ENCODE data around the gene TMEM163.
"Not testable (repeated sequence)": the region's sequence is repeated elsewhere in the genome, so short reads cannot be mapped to it uniquely, and the experiment has no call there.

TMEM163 gene

DNA sequence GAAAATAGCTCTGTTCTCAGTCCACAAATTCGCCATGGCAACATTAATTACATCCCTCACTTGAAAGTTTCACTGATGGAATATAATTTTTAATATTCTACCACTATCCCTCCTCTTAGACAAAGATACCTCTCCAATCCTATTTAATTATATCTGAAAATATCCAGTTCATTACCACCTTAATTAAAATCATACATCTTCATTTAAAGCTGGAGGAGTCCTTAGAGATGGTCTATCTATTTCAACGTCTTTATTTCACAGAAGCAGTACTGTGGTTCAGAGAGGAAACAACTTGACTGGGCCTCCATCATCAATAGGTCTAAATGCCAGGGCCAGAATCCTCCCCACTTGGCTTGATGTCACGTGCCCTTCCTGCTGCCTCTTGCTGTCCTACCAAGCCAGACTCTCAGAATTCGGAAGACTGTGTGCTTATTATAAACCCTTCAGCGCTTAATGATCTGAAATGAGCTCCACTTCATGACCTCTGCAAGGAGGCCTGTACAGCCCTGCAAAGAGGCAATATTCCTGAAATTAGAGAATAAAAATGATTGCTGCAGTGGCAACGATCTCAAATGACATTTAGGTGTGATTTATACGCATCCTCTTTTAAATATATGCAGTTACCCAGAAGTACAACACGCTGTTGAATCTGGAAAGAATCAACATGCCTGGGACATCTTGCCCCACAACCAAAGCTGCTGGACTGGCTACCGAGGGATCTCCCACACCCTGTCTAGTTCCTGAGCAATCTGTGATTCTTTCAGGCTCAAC is 146.3 kb downstream of the TMEM163 start:
- no peak overlapping the region for H3K4me3 ChIP-seq (replicated peaks; ENCODE audit: low read depth, low read length)
- DNase-seq (ENCODE audit: low read depth) = no peak
- TF ChIP-seq, protein P1, sequence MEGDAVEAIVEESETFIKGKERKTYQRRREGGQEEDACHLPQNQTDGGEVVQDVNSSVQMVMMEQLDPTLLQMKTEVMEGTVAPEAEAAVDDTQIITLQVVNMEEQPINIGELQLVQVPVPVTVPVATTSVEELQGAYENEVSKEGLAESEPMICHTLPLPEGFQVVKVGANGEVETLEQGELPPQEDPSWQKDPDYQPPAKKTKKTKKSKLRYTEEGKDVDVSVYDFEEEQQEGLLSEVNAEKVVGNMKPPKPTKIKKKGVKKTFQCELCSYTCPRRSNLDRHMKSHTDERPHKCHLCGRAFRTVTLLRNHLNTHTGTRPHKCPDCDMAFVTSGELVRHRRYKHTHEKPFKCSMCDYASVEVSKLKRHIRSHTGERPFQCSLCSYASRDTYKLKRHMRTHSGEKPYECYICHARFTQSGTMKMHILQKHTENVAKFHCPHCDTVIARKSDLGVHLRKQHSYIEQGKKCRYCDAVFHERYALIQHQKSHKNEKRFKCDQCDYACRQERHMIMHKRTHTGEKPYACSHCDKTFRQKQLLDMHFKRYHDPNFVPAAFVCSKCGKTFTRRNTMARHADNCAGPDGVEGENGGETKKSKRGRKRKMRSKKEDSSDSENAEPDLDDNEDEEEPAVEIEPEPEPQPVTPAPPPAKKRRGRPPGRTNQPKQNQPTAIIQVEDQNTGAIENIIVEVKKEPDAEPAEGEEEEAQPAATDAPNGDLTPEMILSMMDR (IDR thresholded peaks at IDR 0.05; ENCODE audit: low read length, missing control alignments) = no peak

DNA sequence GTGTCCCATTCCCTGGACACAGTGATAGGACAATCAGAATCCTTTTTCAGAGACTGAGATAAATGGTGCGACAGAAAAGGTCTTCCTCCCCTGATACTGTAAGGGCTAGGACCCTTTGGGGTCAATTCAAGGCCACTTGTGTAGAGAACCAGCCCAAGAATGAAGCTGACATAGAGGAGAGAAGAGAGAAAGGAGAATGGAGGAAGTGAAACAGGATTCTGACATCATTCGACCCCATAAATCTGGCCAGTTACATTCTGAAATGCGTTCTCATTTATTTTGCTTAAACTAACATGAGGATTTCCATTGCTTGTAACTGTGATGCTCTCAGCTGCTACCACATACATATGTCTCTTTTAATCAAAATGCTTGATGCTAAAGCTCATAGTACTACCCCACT is 148.1 kb downstream of the TMEM163 start:
- TF ChIP-seq, protein P1 (IDR thresholded peaks at IDR 0.05; ENCODE audit: low read length, missing control alignments) = no peak
- H3K4me3 ChIP-seq (replicated peaks; ENCODE audit: low read depth, low read length) = no peak overlapping the region
- no peak for DNase-seq (ENCODE audit: low read depth)

DNA sequence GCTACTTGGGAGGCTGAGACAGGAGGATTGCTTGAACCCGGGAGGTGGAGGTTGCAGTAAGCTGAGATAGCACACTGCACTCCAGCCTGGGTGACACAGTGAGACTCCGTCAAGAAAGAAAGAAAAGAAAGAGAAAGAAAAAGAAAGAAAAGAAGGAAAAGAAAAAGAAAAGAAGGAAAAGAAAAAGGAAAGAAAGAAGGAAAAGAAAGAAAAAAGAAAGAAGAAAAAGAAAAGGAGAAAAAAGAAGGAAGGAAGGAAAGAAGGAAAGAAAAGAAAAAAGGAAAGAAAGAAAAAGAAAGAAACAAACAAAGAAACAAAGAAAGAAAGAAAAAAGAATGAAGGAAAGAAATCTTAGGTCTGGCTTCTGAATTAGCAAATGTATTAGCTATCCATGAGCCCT is 150.4 kb downstream of the TMEM163 start:
- no peak overlapping the region for H3K4me3 ChIP-seq (replicated peaks; ENCODE audit: low read depth, low read length)
- TF ChIP-seq, protein P1 (IDR thresholded peaks at IDR 0.05; ENCODE audit: low read length, missing control alignments) = no peak
- DNase-seq (ENCODE audit: low read depth) = no peak

DNA sequence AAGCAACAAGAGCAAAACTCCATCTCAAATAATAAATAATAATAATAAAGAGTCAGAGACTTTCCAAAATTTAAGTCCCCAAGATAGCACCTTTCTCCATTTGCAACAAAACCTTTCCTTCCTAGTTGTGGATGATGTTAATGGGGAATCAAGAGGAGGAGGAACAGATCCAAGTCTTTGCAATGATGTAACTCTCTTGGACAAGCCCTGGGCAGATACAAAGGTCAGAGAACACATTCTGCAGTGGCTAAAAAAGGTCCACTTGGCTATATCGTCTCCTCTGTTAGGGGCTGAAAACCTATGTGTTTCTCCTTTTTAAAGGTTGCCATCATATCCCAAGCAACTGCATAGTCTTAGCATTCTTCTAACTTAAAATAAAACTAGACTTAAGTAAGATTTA is 151.1 kb downstream of the TMEM163 start:
- H3K4me3 ChIP-seq (replicated peaks; ENCODE audit: low read depth, low read length) = no peak overlapping the region
- TF ChIP-seq, protein P1 (IDR thresholded peaks at IDR 0.05; ENCODE audit: low read length, missing control alignments) = no peak
- DNase-seq (ENCODE audit: low read depth) = no peak

DNA sequence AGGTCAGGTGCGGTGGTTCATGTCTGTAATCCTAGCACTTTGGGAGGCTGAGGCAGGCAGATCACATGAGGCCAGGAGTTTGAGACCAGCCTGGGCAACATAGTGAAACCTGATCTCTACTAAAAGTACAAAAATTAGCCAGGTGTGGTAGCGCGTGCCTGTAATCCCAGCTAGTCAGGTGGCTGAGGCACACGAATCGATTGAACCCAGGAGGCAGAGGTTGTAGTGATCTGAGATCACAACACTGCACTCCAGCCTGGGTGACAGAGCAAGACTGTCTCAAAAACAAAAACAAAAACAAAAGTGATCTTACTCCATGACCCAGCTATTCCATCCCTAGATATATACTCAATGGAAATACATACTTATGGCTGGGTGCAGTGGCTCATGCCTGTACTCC is 153.8 kb downstream of the TMEM163 start:
- H3K4me3 ChIP-seq (replicated peaks; ENCODE audit: low read depth, low read length) = not testable (repeated sequence)

DNA sequence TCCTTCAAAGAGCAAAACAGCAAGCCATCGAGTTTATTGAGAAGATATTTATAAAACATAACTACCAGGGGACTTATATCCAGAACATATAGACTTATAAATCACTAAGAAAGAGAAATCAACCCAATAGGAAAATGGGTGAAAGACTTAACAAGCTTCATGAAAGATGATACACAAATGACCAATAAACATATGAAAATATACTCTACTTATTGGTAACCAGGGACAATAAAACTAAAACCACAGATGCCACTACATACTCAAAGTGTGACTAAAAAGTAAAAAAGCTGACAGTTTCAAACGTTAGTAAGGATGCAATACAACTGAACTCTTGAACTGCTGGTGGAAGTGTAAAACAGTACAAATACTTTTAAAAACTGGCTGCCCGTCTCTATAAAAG is 154.3 kb downstream of the TMEM163 start:
- H3K4me3 ChIP-seq (replicated peaks; ENCODE audit: low read depth, low read length) = no peak overlapping the region
- no peak for DNase-seq (ENCODE audit: low read depth)
- TF ChIP-seq, protein P1 (IDR thresholded peaks at IDR 0.05; ENCODE audit: low read length, missing control alignments) = no peak

More for the DNA sequence above, 153.8 kb downstream of the TMEM163 start:
- DNase-seq (ENCODE audit: low read depth) = not testable (repeated sequence)

DNA sequence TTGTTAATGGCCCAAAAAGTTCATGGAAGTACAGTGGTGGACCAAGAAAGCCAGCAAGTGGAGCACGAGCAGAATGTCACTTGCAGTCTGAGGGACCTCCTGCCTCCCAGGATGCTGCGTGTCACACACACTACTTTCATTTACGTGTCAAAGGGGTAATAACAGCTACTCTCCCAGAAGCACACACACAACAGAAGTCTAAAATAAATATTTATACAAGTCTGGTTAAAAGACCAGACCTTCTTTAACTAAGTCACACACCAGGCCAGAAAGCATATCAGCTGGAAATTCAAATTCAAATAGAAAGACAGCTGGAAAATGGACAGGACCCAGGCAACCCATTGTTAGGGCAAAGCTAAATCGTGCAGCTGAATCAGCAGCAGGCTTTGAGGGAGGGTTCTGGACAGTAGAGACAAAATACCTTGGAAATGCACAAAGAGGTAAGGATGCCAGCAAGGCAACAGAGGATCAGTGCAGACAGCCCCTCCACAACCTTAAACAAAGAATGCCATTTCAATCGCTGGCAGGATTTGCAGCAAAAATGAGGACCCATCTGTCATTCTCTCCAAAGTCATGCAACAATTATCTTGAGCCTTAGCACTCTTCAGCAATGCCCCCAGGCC is 160.5 kb downstream of the TMEM163 start:
- TF ChIP-seq, protein P1 (IDR thresholded peaks at IDR 0.05; ENCODE audit: low read length, missing control alignments) = no peak
- no peak for DNase-seq (ENCODE audit: low read depth)
- H3K4me3 ChIP-seq (replicated peaks; ENCODE audit: low read depth, low read length) = no peak overlapping the region
